K562 (cell line): ENCODE results near the gene C2CD2L. TPM values are rescaled to one million over a fixed set of nuclear protein-coding genes. Genes with fewer than 3 reads are reported as not detected.

ENCODE experiments used
- ERF ChIP-seq: fragments of 450-650 bp; formaldehyde crosslinking; IDR thresholded peaks from 2 replicates; pipeline ENCODE4 v1.4.0; 2020; ENCODE audit warnings: mild to moderate bottlenecking, mixed read lengths
- ETV6 ChIP-seq, 3 experiments: fragments of 150-350 bp in 1 of 3; sonication (generic) in 1 of 3; formaldehyde crosslinking in 1 of 3; IDR thresholded peaks; 2 replicates each; pipeline versions ENCODE4 v1.6.1 to v1.8.0; 2014 to 2022; ENCODE audit warnings: borderline replicate concordance in 2 of 3, low read depth in 2 of 3, antibody characterized with exemption in 1 of 3, low read length in 1 of 3, mild to moderate bottlenecking in 1 of 3, missing genetic modification reagents in 1 of 3
- KLF13 ChIP-seq: fragments of 450-650 bp; IDR thresholded peaks from 2 replicates; pipeline ENCODE4 v1.6.1; 2016; ENCODE audit warnings: missing genetic modification characterization, low read depth, mild to moderate bottlenecking, missing compliant biosample characterization, moderate library complexity, borderline replicate concordance
- NR1H2 ChIP-seq: sonication (generic); formaldehyde crosslinking; IDR thresholded peaks from 2 replicates; pipeline ENCODE4 v1.4.0; 2020; ENCODE audit warnings: mild to moderate bottlenecking, missing genetic modification reagents
- POLR2A ChIP-seq: fragments of 450-650 bp; conservative IDR thresholded peaks from 2 replicates; pipeline ENCODE4 v1.6.1; 2016
- PRPF4 ChIP-seq: fragments of 200-400 bp; formaldehyde crosslinking; IDR thresholded peaks from one replicate; pipeline ENCODE4 v1.6.1; 2017; ENCODE audit warnings: low read length, low read depth, mild to moderate bottlenecking; ENCODE audit not compliant: insufficient read depth, poor library complexity, severe bottlenecking
- SAFB ChIP-seq: fragments of 200-400 bp; formaldehyde crosslinking; IDR thresholded peaks from 2 replicates; pipeline ENCODE4 v1.6.1; 2017; ENCODE audit warnings: low read depth, low read length, borderline replicate concordance
- ZFP36 ChIP-seq: fragments of 150-350 bp; IDR thresholded peaks from 2 replicates; pipeline ENCODE4 v1.6.1; 2018; ENCODE audit warnings: low read length, low read depth; ENCODE audit not compliant: partially characterized antibody
- ZNF253 ChIP-seq: fragments of 250-450 bp; sonication (Bioruptor Pico); conservative IDR thresholded peaks from 2 replicates; pipeline ENCODE4 v1.6.1; 2021; ENCODE audit warnings: mild to moderate bottlenecking
- ZNF354B ChIP-seq: fragments of 250-450 bp; sonication (Bioruptor Pico); IDR thresholded peaks from 2 replicates; pipeline ENCODE4 v1.4.0; 2020
- ZNF696 ChIP-seq: fragments of 250-450 bp; sonication (Bioruptor Pico); conservative IDR thresholded peaks from 2 replicates; pipeline ENCODE4 v1.4.0; 2020; ENCODE audit warnings: mild to moderate bottlenecking, moderate library complexity
- ZNF830 ChIP-seq: fragments of 250-450 bp; sonication (Bioruptor Pico); IDR thresholded peaks from 2 replicates; pipeline ENCODE4 v1.5.0; 2021; ENCODE audit warnings: mild to moderate bottlenecking
- polyA plus RNA-seq, 8 experiments: library from polyadenylated mRNA; depleted of rRNA in 4 of 8; stranded (reverse) in 5 of 8; unstranded in 3 of 8; fragments of >200 nt; fragmentation: Nextera tagmentation in 2 of 8; fragmentation: Illumina TruSeq in 1 of 8; extraction: Ambion mirVana in 2 of 8; extraction: Trizol in 1 of 8; gene quantifications; 2 replicates each; pipeline versions ENCODE4 v1.2.1 to v1.2.3, GENCODE V29; 2011 to 2014; ENCODE audit warnings: inconsistent platforms in 1 of 8, missing spikeins in 1 of 8
- total RNA-seq, 7 experiments: library from RNA; depleted of rRNA in 6 of 7; stranded (reverse); fragments of >200 nt in 6 of 7; fragmentation: Illumina TruSeq in 2 of 7; extraction: Trizol in 2 of 7; gene quantifications; 2 replicates each; pipeline versions ENCODE4 v1.2.1 to v1.2.3, GENCODE V29; 2011 to 2021; ENCODE audit warnings: low replicate concordance in 1 of 7
- TF ChIP-seq, protein P1 (sequence below), 2 experiments: fragments of 450-650 bp in 1 of 2; IDR thresholded peaks; 2 replicates each; pipeline ENCODE4 v1.6.1; 2011 to 2017; ENCODE audit warnings: low read depth in 2 of 2, antibody characterized with exemption in 1 of 2, borderline replicate concordance in 1 of 2, low read length in 1 of 2, mild to moderate bottlenecking in 1 of 2, mixed read lengths in 1 of 2; ENCODE audit not compliant: control insufficient read depth in 1 of 2
- TF ChIP-seq, protein P2 (sequence below), 2 experiments: fragments of 450-650 bp; IDR thresholded peaks; 2 replicates each; pipeline ENCODE4 v1.6.1; 2016
- TF ChIP-seq, protein P3 (sequence below): sonication (generic); formaldehyde crosslinking; IDR thresholded peaks from 2 replicates; pipeline ENCODE4 v1.8.0; 2022; ENCODE audit warnings: mild to moderate bottlenecking, missing genetic modification reagents
- TF ChIP-seq, protein P4 (sequence below): fragments of 250-450 bp; sonication (Bioruptor Pico); IDR thresholded peaks from 2 replicates; pipeline ENCODE4 v1.4.0; 2020; ENCODE audit warnings: mild to moderate bottlenecking, moderate library complexity
- TF ChIP-seq, protein P5 (sequence below), 2 experiments: fragments of 450-650 bp; conservative IDR thresholded peaks; 2 replicates each; pipeline ENCODE4 v1.6.1; 2017; ENCODE audit warnings: mild to moderate bottlenecking in 2 of 2, moderate library complexity in 2 of 2

The C2CD2L gene
- total and polyA plus RNA-seq, 9 of the 15 experiments (the other 6 are each of a cell fraction or from before 2014, with no cell fraction given), result 0.66 to 41.2 (median 14.8) TPM

DNA sequence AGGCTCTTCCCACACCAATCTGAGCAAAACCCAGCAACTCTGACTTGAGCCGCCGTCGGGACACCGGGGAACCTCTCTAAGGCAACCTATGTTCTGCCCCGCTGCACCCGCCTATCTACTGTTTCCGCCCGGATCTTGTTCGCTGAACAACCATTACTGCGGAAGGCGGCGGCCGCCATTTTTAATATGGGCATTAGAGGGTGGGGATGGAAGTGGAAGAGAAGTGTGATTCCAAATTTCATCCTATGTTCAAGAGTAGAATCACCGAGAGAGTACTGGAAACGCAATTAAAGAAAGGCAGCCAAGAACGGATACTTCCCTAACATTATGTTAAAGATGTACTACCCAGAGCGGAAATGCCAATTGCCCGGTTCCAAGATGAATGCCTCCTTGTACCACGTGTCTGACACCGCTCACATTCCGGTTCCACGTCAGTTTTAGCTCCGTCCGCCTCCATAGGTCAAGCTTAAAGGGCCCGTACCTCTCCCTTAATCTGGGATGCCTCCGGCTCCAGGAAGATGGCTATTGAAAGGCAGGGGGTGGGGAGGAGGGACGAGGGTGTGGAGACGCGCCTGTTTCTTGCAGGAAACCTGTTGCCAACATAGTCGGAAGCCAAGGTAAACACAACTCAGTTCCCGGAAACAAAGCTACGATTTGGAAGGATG is 5.3 kb upstream of the C2CD2L start, which contains the start of gene DPAGT1 (continued):
- TF ChIP-seq ZNF696 (CRISPR knock-in tag) (no peak), ZNF354B (CRISPR knock-in tag) (no peak), SAFB (no peak), KLF13 (tag) (peak; percentile 81; the same call in 1 of the 2 replicates), ETV6 (IDR thresholded peaks at IDR 0.05; ENCODE audit: borderline replicate concordance in 1 of 2, low read depth in 2 of 2, low read length in 1 of 2) (peak in 1 of 2 experiments; percentile 79; a peak in 2 of 4 replicates), ETV6 (CRISPR knock-in tag; IDR thresholded peaks at IDR 0.05; ENCODE audit: borderline replicate concordance) (no peak), ERF (CRISPR knock-in tag) (no peak), PRPF4 (no peak), NR1H2 (CRISPR knock-in tag) (0 out of 2 replicates have a peak, but pooled peaks have one; percentile 38), ZNF253 (no peak), POLR2A (peak; percentile 64), ZFP36 (no peak), ZNF830 (CRISPR knock-in tag) (no peak)
- TF ChIP-seq, protein P1, sequence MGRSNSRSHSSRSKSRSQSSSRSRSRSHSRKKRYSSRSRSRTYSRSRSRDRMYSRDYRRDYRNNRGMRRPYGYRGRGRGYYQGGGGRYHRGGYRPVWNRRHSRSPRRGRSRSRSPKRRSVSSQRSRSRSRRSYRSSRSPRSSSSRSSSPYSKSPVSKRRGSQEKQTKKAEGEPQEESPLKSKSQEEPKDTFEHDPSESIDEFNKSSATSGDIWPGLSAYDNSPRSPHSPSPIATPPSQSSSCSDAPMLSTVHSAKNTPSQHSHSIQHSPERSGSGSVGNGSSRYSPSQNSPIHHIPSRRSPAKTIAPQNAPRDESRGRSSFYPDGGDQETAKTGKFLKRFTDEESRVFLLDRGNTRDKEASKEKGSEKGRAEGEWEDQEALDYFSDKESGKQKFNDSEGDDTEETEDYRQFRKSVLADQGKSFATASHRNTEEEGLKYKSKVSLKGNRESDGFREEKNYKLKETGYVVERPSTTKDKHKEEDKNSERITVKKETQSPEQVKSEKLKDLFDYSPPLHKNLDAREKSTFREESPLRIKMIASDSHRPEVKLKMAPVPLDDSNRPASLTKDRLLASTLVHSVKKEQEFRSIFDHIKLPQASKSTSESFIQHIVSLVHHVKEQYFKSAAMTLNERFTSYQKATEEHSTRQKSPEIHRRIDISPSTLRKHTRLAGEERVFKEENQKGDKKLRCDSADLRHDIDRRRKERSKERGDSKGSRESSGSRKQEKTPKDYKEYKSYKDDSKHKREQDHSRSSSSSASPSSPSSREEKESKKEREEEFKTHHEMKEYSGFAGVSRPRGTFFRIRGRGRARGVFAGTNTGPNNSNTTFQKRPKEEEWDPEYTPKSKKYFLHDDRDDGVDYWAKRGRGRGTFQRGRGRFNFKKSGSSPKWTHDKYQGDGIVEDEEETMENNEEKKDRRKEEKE (IDR thresholded peaks at IDR 0.05; ENCODE audit: borderline replicate concordance in 1 of 2, control insufficient read depth in 1 of 2, low read depth in 2 of 2, low read length in 1 of 2), result no peak; a peak in 1 of 4 replicates
- TF ChIP-seq, protein P2, sequence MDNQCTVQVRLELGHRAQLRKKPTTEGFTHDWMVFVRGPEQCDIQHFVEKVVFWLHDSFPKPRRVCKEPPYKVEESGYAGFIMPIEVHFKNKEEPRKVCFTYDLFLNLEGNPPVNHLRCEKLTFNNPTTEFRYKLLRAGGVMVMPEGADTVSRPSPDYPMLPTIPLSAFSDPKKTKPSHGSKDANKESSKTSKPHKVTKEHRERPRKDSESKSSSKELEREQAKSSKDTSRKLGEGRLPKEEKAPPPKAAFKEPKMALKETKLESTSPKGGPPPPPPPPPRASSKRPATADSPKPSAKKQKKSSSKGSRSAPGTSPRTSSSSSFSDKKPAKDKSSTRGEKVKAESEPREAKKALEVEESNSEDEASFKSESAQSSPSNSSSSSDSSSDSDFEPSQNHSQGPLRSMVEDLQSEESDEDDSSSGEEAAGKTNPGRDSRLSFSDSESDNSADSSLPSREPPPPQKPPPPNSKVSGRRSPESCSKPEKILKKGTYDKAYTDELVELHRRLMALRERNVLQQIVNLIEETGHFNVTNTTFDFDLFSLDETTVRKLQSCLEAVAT (IDR thresholded peaks at IDR 0.05), result peak in 1 of 2 experiments; percentile 37; a peak in 1 of 4 replicates
- TF ChIP-seq, protein P3, sequence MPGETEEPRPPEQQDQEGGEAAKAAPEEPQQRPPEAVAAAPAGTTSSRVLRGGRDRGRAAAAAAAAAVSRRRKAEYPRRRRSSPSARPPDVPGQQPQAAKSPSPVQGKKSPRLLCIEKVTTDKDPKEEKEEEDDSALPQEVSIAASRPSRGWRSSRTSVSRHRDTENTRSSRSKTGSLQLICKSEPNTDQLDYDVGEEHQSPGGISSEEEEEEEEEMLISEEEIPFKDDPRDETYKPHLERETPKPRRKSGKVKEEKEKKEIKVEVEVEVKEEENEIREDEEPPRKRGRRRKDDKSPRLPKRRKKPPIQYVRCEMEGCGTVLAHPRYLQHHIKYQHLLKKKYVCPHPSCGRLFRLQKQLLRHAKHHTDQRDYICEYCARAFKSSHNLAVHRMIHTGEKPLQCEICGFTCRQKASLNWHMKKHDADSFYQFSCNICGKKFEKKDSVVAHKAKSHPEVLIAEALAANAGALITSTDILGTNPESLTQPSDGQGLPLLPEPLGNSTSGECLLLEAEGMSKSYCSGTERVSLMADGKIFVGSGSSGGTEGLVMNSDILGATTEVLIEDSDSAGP (CRISPR knock-in tag), result peak; percentile 99
- TF ChIP-seq, protein P4, sequence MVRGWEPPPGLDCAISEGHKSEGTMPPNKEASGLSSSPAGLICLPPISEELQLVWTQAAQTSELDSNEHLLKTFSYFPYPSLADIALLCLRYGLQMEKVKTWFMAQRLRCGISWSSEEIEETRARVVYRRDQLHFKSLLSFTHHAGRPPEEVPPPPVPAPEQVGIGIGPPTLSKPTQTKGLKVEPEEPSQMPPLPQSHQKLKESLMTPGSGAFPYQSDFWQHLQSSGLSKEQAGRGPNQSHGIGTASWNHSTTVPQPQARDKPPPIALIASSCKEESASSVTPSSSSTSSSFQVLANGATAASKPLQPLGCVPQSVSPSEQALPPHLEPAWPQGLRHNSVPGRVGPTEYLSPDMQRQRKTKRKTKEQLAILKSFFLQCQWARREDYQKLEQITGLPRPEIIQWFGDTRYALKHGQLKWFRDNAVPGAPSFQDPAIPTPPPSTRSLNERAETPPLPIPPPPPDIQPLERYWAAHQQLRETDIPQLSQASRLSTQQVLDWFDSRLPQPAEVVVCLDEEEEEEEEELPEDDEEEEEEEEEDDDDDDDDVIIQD, result no peak
- TF ChIP-seq, protein P5, sequence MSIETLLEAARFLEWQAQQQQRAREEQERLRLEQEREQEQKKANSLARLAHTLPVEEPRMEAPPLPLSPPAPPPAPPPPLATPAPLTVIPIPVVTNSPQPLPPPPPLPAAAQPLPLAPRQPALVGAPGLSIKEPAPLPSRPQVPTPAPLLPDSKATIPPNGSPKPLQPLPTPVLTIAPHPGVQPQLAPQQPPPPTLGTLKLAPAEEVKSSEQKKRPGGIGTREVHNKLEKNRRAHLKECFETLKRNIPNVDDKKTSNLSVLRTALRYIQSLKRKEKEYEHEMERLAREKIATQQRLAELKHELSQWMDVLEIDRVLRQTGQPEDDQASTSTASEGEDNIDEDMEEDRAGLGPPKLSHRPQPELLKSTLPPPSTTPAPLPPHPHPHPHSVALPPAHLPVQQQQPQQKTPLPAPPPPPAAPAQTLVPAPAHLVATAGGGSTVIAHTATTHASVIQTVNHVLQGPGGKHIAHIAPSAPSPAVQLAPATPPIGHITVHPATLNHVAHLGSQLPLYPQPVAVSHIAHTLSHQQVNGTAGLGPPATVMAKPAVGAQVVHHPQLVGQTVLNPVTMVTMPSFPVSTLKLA (conservative IDR thresholded peaks at IDR 0.05), result peak; percentile 97 to 98
